Fibroblast of lung (primary cell): Measurements from ENCODE around the gene TMEM163.

Experiments
- CTCF ChIP-seq, 2 donors: IDR thresholded peaks in 1 of 2; conservative IDR thresholded peaks in 1 of 2; 1 replicate in 1 of 2; 2 replicates in 1 of 2; pipeline ENCODE4 v1.5.1; 2011 to 2012; ENCODE audit warnings: low read length in 2 of 2, control low read depth in 1 of 2, inconsistent platforms in 1 of 2, low read depth in 1 of 2, mild to moderate bottlenecking in 1 of 2
- EZH2 ChIP-seq: IDR thresholded peaks from 2 replicates; pipeline ENCODE4 v1.5.1; 2012; ENCODE audit warnings: low read length, control low read depth, mild to moderate bottlenecking; ENCODE audit errors: missing control alignments

- TF ChIP-seq CTCF (conservative IDR thresholded peaks at IDR 0.05 in 1 of 2, IDR thresholded peaks at IDR 0.05 in 1 of 2; ENCODE audit: low read depth in 1 of 2, low read length in 2 of 2) (no peak), EZH2 (no peak)
Measured at GRCh38 chr2:134619250-134619649, 99.5 kb downstream of the TMEM163 start.
